Osteoblast (primary cell): ENCODE measurements around the gene ZC3H14. TPM values are rescaled to one million over a fixed set of nuclear protein-coding genes. Genes with fewer than 3 reads are reported as not detected.

Source experiments
- DNase-seq: peaks from one replicate; pipeline ENCODE4 v3.0.0; 2011; ENCODE audit warnings: low spot score, mixed read lengths; ENCODE audit not compliant: insufficient read length; ENCODE audit errors: missing footprints
- H2AFZ ChIP-seq: 2 replicates; pipeline ENCODE4 v1.6.0; 2011; ENCODE audit warnings: mild to moderate bottlenecking, low read length
- H3K27ac ChIP-seq: 2 replicates; pipeline ENCODE4 v1.5.1; 2011; ENCODE audit warnings: mild to moderate bottlenecking, low read depth, low read length, moderate library complexity
- H3K27me3 ChIP-seq: 2 replicates; pipeline ENCODE4 v1.6.0; 2012; ENCODE audit warnings: mild to moderate bottlenecking, control low read depth, inconsistent platforms, low read length, moderate library complexity; ENCODE audit not compliant: insufficient read depth
- H3K36me3 ChIP-seq: 2 replicates; pipeline ENCODE4 v1.5.1; 2011; ENCODE audit warnings: mild to moderate bottlenecking, low read length, control low read depth, moderate library complexity; ENCODE audit not compliant: insufficient read depth
- H3K4me1 ChIP-seq: 2 replicates; pipeline ENCODE4 v1.5.1; 2011; ENCODE audit warnings: mild to moderate bottlenecking, low read length, control low read depth, moderate library complexity; ENCODE audit not compliant: insufficient read depth
- H3K4me2 ChIP-seq: 2 replicates; pipeline ENCODE4 v1.6.0; 2011; ENCODE audit warnings: mild to moderate bottlenecking, low read length; ENCODE audit not compliant: insufficient read depth
- H3K4me3 ChIP-seq: fragments of 200-600 bp; sonication (generic); 3 replicates; pipeline ENCODE4 v1.5.1; 2012; ENCODE audit warnings: mild to moderate bottlenecking, low read length, inconsistent platforms; ENCODE audit not compliant: insufficient read depth
- H3K79me2 ChIP-seq: 2 replicates; pipeline ENCODE4 v1.6.0; 2012; ENCODE audit warnings: mild to moderate bottlenecking, low read length, control low read depth, inconsistent platforms; ENCODE audit not compliant: insufficient read depth
- H3K9me3 ChIP-seq: 2 replicates; pipeline ENCODE4 v1.5.1; 2011; ENCODE audit warnings: low read depth, low read length, control low read depth
- H4K20me1 ChIP-seq: 2 replicates; pipeline ENCODE4 v1.6.0; 2012; ENCODE audit warnings: mild to moderate bottlenecking, low read length, control low read depth; ENCODE audit not compliant: insufficient read depth
- total RNA-seq: library from RNA; depleted of rRNA; stranded (reverse); fragments of >200 nt; gene quantifications from 2 replicates; pipeline ENCODE4 v1.2.3, GENCODE V29; 2012
- TF ChIP-seq, protein P1 (sequence below): IDR thresholded peaks from 2 replicates; pipeline ENCODE4 v1.5.1; 2011; ENCODE audit warnings: mild to moderate bottlenecking, low read depth, low read length, moderate library complexity; ENCODE audit errors: extremely low read depth

The ZC3H14 gene
- total RNA-seq, 1 donor, result 74.6 TPM

DNA sequence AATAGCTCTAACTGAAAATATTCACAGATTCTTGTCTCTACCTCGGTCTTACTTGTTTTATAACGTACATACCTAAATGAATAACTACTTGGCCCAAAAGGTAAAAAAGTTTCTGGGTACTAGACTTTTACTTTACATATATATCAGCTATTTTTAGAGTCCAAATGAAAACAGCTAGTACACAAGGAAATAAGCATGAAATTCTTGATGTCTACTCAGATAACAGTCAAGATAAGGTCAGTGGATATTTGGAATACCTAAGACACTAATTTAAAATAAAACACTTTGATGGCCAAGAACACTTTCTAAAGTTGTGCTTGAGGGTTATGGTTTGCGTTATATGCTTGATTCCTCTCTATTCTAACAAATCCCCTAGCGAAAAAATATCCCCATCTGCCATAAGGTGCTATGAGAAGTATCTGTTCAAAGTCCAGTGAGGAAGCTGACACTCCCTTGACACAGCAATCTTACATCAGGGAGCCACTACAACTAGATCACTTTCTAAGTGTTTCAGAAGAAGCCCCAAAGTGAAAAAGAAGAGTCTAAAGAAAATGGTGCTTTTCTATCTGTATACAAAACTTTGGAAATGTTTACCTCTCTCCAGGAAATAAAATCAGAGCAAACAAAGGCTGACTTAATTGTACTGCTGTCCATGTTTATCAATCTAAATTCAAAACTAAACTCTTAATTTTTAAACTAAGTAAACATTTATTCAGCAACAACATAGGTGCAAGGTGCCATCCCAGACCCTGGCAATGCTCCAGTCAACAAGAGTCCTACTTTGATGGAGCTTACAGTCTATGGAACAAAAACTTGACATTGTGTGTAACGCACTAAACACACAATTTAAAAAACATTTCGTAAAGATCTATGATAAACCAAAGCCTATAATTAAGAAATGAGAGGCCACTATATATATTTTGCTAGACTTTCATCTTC lies 19.7 kb upstream of the ZC3H14 start:
- peak; percentile 13 for DNase-seq

DNA sequence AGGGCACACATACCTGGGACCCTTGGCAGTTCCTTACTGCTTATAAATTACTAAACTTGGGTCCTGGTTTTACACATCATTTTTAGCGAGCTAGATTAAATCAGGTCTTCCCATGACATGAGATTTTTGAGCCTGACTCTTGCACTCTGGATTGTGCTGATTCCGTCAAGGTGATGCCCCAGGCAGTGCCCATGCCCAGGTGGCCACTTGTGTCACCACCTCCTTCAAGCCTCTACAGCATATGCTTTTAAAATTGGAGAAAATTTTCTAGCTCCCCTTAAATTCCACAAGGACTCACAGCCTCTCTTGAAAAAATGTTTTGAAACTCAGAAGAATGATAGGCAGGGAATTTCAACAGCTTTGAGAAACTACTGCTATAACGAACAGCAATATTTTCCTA lies 17.6 kb upstream of the ZC3H14 start:
- H3K79me2 ChIP-seq, result peaks cover 76% of the 10 kb centered on the region
- no peak overlapping the region for H3K4me2 ChIP-seq
- H3K9me3 ChIP-seq, result no peaks in the 10 kb centered on the region
- H3K36me3 ChIP-seq, result peaks cover 33% of the 10 kb centered on the region
- no peaks in the 10 kb centered on the region for H3K4me1 ChIP-seq
- TF ChIP-seq, protein P1, sequence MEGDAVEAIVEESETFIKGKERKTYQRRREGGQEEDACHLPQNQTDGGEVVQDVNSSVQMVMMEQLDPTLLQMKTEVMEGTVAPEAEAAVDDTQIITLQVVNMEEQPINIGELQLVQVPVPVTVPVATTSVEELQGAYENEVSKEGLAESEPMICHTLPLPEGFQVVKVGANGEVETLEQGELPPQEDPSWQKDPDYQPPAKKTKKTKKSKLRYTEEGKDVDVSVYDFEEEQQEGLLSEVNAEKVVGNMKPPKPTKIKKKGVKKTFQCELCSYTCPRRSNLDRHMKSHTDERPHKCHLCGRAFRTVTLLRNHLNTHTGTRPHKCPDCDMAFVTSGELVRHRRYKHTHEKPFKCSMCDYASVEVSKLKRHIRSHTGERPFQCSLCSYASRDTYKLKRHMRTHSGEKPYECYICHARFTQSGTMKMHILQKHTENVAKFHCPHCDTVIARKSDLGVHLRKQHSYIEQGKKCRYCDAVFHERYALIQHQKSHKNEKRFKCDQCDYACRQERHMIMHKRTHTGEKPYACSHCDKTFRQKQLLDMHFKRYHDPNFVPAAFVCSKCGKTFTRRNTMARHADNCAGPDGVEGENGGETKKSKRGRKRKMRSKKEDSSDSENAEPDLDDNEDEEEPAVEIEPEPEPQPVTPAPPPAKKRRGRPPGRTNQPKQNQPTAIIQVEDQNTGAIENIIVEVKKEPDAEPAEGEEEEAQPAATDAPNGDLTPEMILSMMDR, result no peak
- H4K20me1 ChIP-seq, result peaks cover 10% of the 10 kb centered on the region
- H3K4me3 ChIP-seq, result no peak overlapping the region
- no peak overlapping the region for H2AFZ ChIP-seq
- H3K27ac ChIP-seq, result no peak overlapping the region
- no peak for DNase-seq
- H3K27me3 ChIP-seq, result no peaks in the 10 kb centered on the region

More for the DNA sequence above, 19.7 kb upstream of the ZC3H14 start:
- Histone ChIP-seq H3K36me3 (peaks cover 26% of the 10 kb centered on the region), H3K27ac (no peak overlapping the region), H3K4me2 (no peak overlapping the region), H3K4me1 (no peaks in the 10 kb centered on the region), H4K20me1 (peaks cover 10% of the 10 kb centered on the region), H3K27me3 (no peaks in the 10 kb centered on the region), H3K9me3 (no peaks in the 10 kb centered on the region), H3K4me3 (no peak overlapping the region), H2AFZ (no peak overlapping the region), H3K79me2 (peaks cover 78% of the 10 kb centered on the region)
- TF ChIP-seq, protein P1, result no peak

GRCh38 chr14:88546621-88547385 lies 16.0 kb upstream of the ZC3H14 start:
- peaks cover 75% of the 10 kb centered on the region for H3K79me2 ChIP-seq
- TF ChIP-seq, protein P1, result no peak
- no peak overlapping the region for H3K27ac ChIP-seq
- H2AFZ ChIP-seq, result no peak overlapping the region
- DNase-seq, result peak; percentile 44
- no peaks in the 10 kb centered on the region for H3K9me3 ChIP-seq
- H3K4me3 ChIP-seq, result no peak overlapping the region
- H3K4me2 ChIP-seq, result no peak overlapping the region
- peaks cover 7% of the 10 kb centered on the region for H3K4me1 ChIP-seq
- peaks cover 3% of the 10 kb centered on the region for H4K20me1 ChIP-seq
- H3K36me3 ChIP-seq, result peaks cover 33% of the 10 kb centered on the region
- H3K27me3 ChIP-seq, result no peaks in the 10 kb centered on the region

DNA sequence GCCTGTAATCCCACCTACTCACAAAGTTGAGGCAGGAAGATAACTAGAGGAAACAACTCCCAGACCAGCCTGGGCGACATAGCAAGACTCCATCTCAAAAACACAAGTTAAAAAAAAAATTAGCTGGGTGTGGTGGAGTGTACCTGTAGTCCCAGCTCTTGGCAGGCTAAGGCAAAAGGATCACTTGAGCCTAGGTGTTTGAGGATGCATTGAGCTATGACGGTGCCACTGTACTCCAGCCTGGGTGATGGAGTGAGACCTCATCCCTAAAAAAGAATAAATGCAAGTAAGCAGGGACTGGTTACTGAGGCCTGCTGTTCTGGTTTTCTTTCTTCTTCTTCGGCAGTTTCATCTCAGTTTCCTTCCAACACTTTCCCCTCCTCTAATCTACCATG lies 15.5 kb upstream of the ZC3H14 start:
- Histone ChIP-seq H3K27me3 (no peaks in the 10 kb centered on the region), H3K4me2 (no peak overlapping the region), H3K27ac (no peak overlapping the region), H3K79me2 (peaks cover 75% of the 10 kb centered on the region), H3K4me1 (peaks cover 11% of the 10 kb centered on the region), H3K9me3 (no peaks in the 10 kb centered on the region), H3K36me3 (peaks cover 33% of the 10 kb centered on the region), H3K4me3 (no peak overlapping the region), H2AFZ (no peak overlapping the region), H4K20me1 (peaks cover 3% of the 10 kb centered on the region)
- TF ChIP-seq, protein P1, result no peak
- no peak for DNase-seq
